ENCODE measurements around the gene OR10J5.

DNA sequence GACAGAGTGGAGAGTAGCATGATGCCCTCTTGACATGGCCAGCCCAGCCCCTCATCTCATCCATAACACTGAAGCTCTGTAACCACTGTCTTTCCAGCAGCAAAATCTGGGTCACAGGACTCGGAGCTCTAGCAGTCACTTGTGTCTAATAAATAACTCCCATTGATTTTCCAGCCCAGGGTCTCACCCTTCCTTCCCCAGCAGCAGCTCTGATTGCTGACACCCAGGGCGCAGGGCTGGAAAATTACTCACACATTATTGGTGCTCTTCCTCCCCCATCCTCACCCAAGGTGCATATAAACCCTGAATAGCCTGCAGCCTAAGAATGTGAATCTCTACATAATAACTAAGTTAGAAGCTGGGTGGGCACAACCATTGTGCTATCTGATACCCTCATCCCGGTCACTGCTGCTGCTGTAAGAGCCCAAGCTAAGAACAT lies 21.1 kb upstream of the OR10J5 start:
- TF ChIP-seq, protein P1, sequence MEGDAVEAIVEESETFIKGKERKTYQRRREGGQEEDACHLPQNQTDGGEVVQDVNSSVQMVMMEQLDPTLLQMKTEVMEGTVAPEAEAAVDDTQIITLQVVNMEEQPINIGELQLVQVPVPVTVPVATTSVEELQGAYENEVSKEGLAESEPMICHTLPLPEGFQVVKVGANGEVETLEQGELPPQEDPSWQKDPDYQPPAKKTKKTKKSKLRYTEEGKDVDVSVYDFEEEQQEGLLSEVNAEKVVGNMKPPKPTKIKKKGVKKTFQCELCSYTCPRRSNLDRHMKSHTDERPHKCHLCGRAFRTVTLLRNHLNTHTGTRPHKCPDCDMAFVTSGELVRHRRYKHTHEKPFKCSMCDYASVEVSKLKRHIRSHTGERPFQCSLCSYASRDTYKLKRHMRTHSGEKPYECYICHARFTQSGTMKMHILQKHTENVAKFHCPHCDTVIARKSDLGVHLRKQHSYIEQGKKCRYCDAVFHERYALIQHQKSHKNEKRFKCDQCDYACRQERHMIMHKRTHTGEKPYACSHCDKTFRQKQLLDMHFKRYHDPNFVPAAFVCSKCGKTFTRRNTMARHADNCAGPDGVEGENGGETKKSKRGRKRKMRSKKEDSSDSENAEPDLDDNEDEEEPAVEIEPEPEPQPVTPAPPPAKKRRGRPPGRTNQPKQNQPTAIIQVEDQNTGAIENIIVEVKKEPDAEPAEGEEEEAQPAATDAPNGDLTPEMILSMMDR (IDR thresholded peaks at IDR 0.05) = no peak
- TF ChIP-seq, protein P2, sequence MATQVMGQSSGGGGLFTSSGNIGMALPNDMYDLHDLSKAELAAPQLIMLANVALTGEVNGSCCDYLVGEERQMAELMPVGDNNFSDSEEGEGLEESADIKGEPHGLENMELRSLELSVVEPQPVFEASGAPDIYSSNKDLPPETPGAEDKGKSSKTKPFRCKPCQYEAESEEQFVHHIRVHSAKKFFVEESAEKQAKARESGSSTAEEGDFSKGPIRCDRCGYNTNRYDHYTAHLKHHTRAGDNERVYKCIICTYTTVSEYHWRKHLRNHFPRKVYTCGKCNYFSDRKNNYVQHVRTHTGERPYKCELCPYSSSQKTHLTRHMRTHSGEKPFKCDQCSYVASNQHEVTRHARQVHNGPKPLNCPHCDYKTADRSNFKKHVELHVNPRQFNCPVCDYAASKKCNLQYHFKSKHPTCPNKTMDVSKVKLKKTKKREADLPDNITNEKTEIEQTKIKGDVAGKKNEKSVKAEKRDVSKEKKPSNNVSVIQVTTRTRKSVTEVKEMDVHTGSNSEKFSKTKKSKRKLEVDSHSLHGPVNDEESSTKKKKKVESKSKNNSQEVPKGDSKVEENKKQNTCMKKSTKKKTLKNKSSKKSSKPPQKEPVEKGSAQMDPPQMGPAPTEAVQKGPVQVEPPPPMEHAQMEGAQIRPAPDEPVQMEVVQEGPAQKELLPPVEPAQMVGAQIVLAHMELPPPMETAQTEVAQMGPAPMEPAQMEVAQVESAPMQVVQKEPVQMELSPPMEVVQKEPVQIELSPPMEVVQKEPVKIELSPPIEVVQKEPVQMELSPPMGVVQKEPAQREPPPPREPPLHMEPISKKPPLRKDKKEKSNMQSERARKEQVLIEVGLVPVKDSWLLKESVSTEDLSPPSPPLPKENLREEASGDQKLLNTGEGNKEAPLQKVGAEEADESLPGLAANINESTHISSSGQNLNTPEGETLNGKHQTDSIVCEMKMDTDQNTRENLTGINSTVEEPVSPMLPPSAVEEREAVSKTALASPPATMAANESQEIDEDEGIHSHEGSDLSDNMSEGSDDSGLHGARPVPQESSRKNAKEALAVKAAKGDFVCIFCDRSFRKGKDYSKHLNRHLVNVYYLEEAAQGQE (IDR thresholded peaks at IDR 0.05; ENCODE audit: insufficient read depth in 1 of 2, low read depth in 2 of 2, low read length in 1 of 2) = no peak
- no peak for TF ChIP-seq POLR2AphosphoS5 (IDR thresholded peaks at IDR 0.05; ENCODE audit: low read depth, low read length)
